Lung microvascular endothelial cell (primary cell): ENCODE results near the gene MMP8. TPM values are rescaled to one million over a fixed set of nuclear protein-coding genes. Genes with fewer than 3 reads are reported as not detected.

Source experiments
- total RNA-seq: library from RNA; depleted of rRNA; stranded (reverse); fragments of >200 nt; gene quantifications from 2 replicates; pipeline ENCODE4 v1.2.1, GENCODE V29; 2014

The MMP8 gene
- total RNA-seq, 1 donor from 2014 or later, result not detected

Other genes with a start within 250 kb of the MMP8 start
- 0.20 and 10.0 TPM in 2 replicates for gene MMP7, start 194.2 kb downstream of the MMP8 start, total RNA-seq
- gene MMP20, start 99.6 kb downstream of the MMP8 start, total RNA-seq, result not detected in 2 replicates
- not detected in 2 replicates for gene MMP27, start 19.2 kb downstream of the MMP8 start, total RNA-seq
- 0.60 and 45.8 TPM in 2 replicates for gene MMP10, start 55.7 kb upstream of the MMP8 start, total RNA-seq
- gene MMP1, start 73.2 kb upstream of the MMP8 start, total RNA-seq, result 28.4 and 326 TPM in 2 replicates
- not detected in 2 replicates for gene MMP3, start 118.7 kb upstream of the MMP8 start, total RNA-seq
- not detected in 2 replicates for gene MMP12, start 150.0 kb upstream of the MMP8 start, total RNA-seq
- gene MMP13, start 230.8 kb upstream of the MMP8 start, total RNA-seq, result not detected in 2 replicates